CD14-positive monocyte (primary cell): ENCODE measurements around the gene CCDC50. TPM values are rescaled to one million over a fixed set of nuclear protein-coding genes. Genes with fewer than 3 reads are reported as not detected.
A peak's percentile ranks its signal among the peaks of the same experiment; 100 is the strongest.

Source experiments
- DNase-seq, 3 donors: peaks; one replicate each; pipeline ENCODE4 v3.0.0-alpha.2; 2011 to 2022
- H2AFZ ChIP-seq: 2 replicates; pipeline ENCODE4 v1.6.0; 2012; ENCODE audit warnings: mild to moderate bottlenecking, low read depth, low read length, inconsistent platforms; ENCODE audit not compliant: insufficient read depth, poor library complexity, severe bottlenecking
- H3K27ac ChIP-seq, 2 donors: 1 replicate in 1 of 2; 2 replicates in 1 of 2; pipeline ENCODE4 v1.5.1; 2012 to 2013; ENCODE audit warnings: low read length in 2 of 2, control low read depth in 1 of 2, inconsistent platforms in 1 of 2, low read depth in 1 of 2, mild to moderate bottlenecking in 1 of 2
- H3K27me3 ChIP-seq, 2 donors: one replicate each; pipeline versions ENCODE4 v1.6.0 to v1.6.1; 2011 to 2013; ENCODE audit warnings: low read length in 2 of 2; ENCODE audit not compliant: control insufficient read depth in 2 of 2, insufficient read depth in 2 of 2
- H3K36me3 ChIP-seq, 2 donors: replicated peaks in 1 of 2; 1 replicate in 1 of 2; 2 replicates in 1 of 2; pipeline versions ENCODE4 v1.5.1 to v1.6.1; 2012 to 2013; ENCODE audit warnings: low read length in 2 of 2, control low read depth in 1 of 2, inconsistent platforms in 1 of 2, mild to moderate bottlenecking in 1 of 2; ENCODE audit not compliant: insufficient read depth in 2 of 2, control insufficient read depth in 1 of 2
- H3K4me1 ChIP-seq, 2 donors: 1 replicate in 1 of 2; 2 replicates in 1 of 2; pipeline versions ENCODE4 v1.5.1 to v1.6.1; 2012 to 2013; ENCODE audit warnings: low read length in 2 of 2, control low read depth in 1 of 2, inconsistent platforms in 1 of 2, mild to moderate bottlenecking in 1 of 2, moderate library complexity in 1 of 2; ENCODE audit not compliant: insufficient read depth in 2 of 2, control insufficient read depth in 1 of 2
- H3K4me2 ChIP-seq: replicated peaks from 2 replicates; pipeline ENCODE3; 2012; ENCODE audit warnings: low read length, moderate library complexity, mild to moderate bottlenecking; ENCODE audit not compliant: poor library complexity, severe bottlenecking; ENCODE audit errors: extremely low read depth
- H3K4me3 ChIP-seq, 3 experiments: fragments of 200-600 bp in 1 of 3; sonication (generic) in 1 of 3; replicated peaks in 1 of 3; 1 replicate in 2 of 3; 2 replicates in 1 of 3; pipeline ENCODE4 v1.5.1; 2011 to 2013; ENCODE audit warnings: low read length in 3 of 3, mild to moderate bottlenecking in 3 of 3, control low read depth in 2 of 3, low read depth in 2 of 3, inconsistent platforms in 1 of 3, moderate library complexity in 1 of 3
- H3K79me2 ChIP-seq: 2 replicates; pipeline ENCODE4 v1.6.0; 2012; ENCODE audit warnings: mild to moderate bottlenecking, control low read depth, inconsistent platforms, low read length, moderate library complexity; ENCODE audit not compliant: insufficient read depth
- H3K9ac ChIP-seq: 2 replicates; pipeline ENCODE4 v1.6.0; 2017; ENCODE audit warnings: low read length, mild to moderate bottlenecking; ENCODE audit not compliant: insufficient read depth, poor library complexity, severe bottlenecking
- H3K9me3 ChIP-seq, 2 donors: replicated peaks in 1 of 2; 1 replicate in 1 of 2; 2 replicates in 1 of 2; pipeline versions ENCODE4 v1.5.1 to v1.6.1; 2012 to 2013; ENCODE audit warnings: low read length in 2 of 2, control low read depth in 1 of 2; ENCODE audit not compliant: control insufficient read depth in 1 of 2, insufficient read depth in 1 of 2
- H4K20me1 ChIP-seq: 2 replicates; pipeline ENCODE4 v1.6.0; 2012; ENCODE audit warnings: mild to moderate bottlenecking, low read length, control low read depth, moderate library complexity; ENCODE audit not compliant: insufficient read depth
- H3K27ac Mint-ChIP-seq, 7 donors: one replicate each; pipeline ENCODE4 v1.8.0; 2020; ENCODE audit warnings: mild to moderate bottlenecking in 7 of 7, mixed read lengths in 7 of 7, moderate library complexity in 6 of 7, inconsistent platforms in 2 of 7
- H3K27me3 Mint-ChIP-seq, 3 donors: one replicate each; pipeline ENCODE4 v1.8.0; 2021 to 2022; ENCODE audit warnings: low read depth in 3 of 3, mild to moderate bottlenecking in 3 of 3, mixed read lengths in 3 of 3, moderate library complexity in 3 of 3, inconsistent platforms in 1 of 3
- H3K36me3 Mint-ChIP-seq, 2 donors: one replicate each; pipeline ENCODE4 v1.8.0; 2020; ENCODE audit warnings: mixed read lengths in 2 of 2, inconsistent platforms in 1 of 2, mild to moderate bottlenecking in 1 of 2
- H3K4me1 Mint-ChIP-seq: one replicate; pipeline ENCODE4 v1.8.0; 2020; ENCODE audit warnings: mild to moderate bottlenecking, mixed read lengths
- H3K4me3 Mint-ChIP-seq, 2 donors: one replicate each; pipeline ENCODE4 v1.8.0; 2020; ENCODE audit warnings: mild to moderate bottlenecking in 2 of 2, mixed read lengths in 2 of 2, moderate library complexity in 1 of 2
- H3K9me3 Mint-ChIP-seq, 7 donors: one replicate each; pipeline ENCODE4 v1.8.0; 2020 to 2022; ENCODE audit warnings: mixed read lengths in 7 of 7, mild to moderate bottlenecking in 6 of 7, moderate library complexity in 6 of 7, inconsistent platforms in 2 of 7
- CTCF ChIP-seq: fragments of 200-600 bp; IDR thresholded peaks from one replicate; pipeline ENCODE4 v1.8.0; 2022; ENCODE audit warnings: antibody characterized with exemption, mild to moderate bottlenecking
- WGBS: methylation state at CpG from one replicate; pipeline ENCODE4 v1.1.5; 2013; ENCODE audit warnings: missing lambda C conversion rate; ENCODE audit not compliant: insufficient coverage; 5-methylcytosine and 5-hydroxymethylcytosine counted together
- intact Hi-C, 2 donors: fragments of 100-400 bp; cut with micrococcal nuclease; formaldehyde crosslinking; loops; one replicate each; pipeline versions ENCODE4 v1.15.0 to v1.15.1; 2023
- polyA plus RNA-seq, 3 donors: library from polyadenylated mRNA; depleted of rRNA in 1 of 3; unstranded in 2 of 3; stranded (reverse) in 1 of 3; fragments of 300-500 nt in 2 of 3; fragments of >200 nt in 1 of 3; fragmentation: Illumina TruSeq in 2 of 3; gene quantifications; 1 replicate in 2 of 3; 2 replicates in 1 of 3; pipeline ENCODE4 v1.2.3, GENCODE V29; 2012 to 2021

The CCDC50 gene
- polyA plus RNA-seq, 3 donors, result 13.3 to 29.2 (median 25.8) TPM

GRCh38 chr3:191292243-191293015, 36.8 kb upstream of the CCDC50 start:
- Histone ChIP-seq H2AFZ (no peak overlapping the region), H3K27me3 (no peaks in the 10 kb centered on the region), H3K4me3 (no peak overlapping the region), H4K20me1 (no peaks in the 10 kb centered on the region), H3K79me2 (no peaks in the 10 kb centered on the region), H3K4me1 (peaks cover 21 to 36% of the 10 kb centered on the region in 2 donors), H3K27ac (no peak overlapping the region), H3K9ac (no peak overlapping the region), H3K36me3 (no peaks in the 10 kb centered on the region), H3K4me2 (no peak overlapping the region), H3K9me3 (no peaks in the 10 kb centered on the region)
- intact Hi-C loops, result no loop called here
- no peak for TF ChIP-seq CTCF
- Mint-ChIP-seq H3K4me3 (no peak overlapping the region), H3K27ac (peak overlapping the region in 1 of 7 donors; percentile 22), H3K4me1 (peaks cover 16% of the 10 kb centered on the region), H3K27me3 (peaks cover 0 to 4% (median 2%) of the 10 kb centered on the region in 3 donors), H3K9me3 (peaks cover 0 to 4% (median 0%) of the 10 kb centered on the region in 7 donors), H3K36me3 (no peaks in the 10 kb centered on the region)
- DNase-seq, result peak in 2 of 3 donors; percentile 1 to 4
- WGBS, result no CpG with 5 or more reads among the region's 5 CpGs

- H3K4me1 Mint-ChIP-seq, result peaks cover 16% of the 10 kb centered on the region
- H3K27me3 ChIP-seq, result no peaks in the 10 kb centered on the region
- TF ChIP-seq CTCF, result no peak
- peaks cover 0 to 2% (median 2%) of the 10 kb centered on the region in 3 donors for H3K27me3 Mint-ChIP-seq
- no peaks in the 10 kb centered on the region for H4K20me1 ChIP-seq
- H3K4me2 ChIP-seq, result no peak overlapping the region
- H3K9me3 ChIP-seq, result no peaks in the 10 kb centered on the region
- peaks cover 0 to 2% (median 0%) of the 10 kb centered on the region in 7 donors for H3K9me3 Mint-ChIP-seq
- no peaks in the 10 kb centered on the region for H3K79me2 ChIP-seq
- no peaks in the 10 kb centered on the region for H3K36me3 Mint-ChIP-seq
- H3K4me3 Mint-ChIP-seq, result no peak overlapping the region
- no CpG with 5 or more reads among the region's 1 CpG for WGBS
- H3K36me3 ChIP-seq, result no peaks in the 10 kb centered on the region
- no peak overlapping the region for H2AFZ ChIP-seq
- DNase-seq, result no peak
- no peak overlapping the region for H3K27ac ChIP-seq
- H3K27ac Mint-ChIP-seq, result no peak overlapping the region
- intact Hi-C loops, result no loop called here
- no peak overlapping the region for H3K9ac ChIP-seq
- H3K4me1 ChIP-seq, result peaks cover 21 to 36% of the 10 kb centered on the region in 2 donors
- no peak overlapping the region for H3K4me3 ChIP-seq
Measured at GRCh38 chr3:191294291-191294690, 34.9 kb upstream of the CCDC50 start.
